ENCODE data around the gene BGLAP. TPM values are rescaled to one million over a fixed set of nuclear protein-coding genes. Genes with fewer than 3 reads are reported as not detected.

The BGLAP gene
- total and polyA plus RNA-seq, 2 donors (not counting 3 experiments of a cell fraction or from before 2014, with no cell fraction given) = 0.65 to 1.0 TPM

DNA sequence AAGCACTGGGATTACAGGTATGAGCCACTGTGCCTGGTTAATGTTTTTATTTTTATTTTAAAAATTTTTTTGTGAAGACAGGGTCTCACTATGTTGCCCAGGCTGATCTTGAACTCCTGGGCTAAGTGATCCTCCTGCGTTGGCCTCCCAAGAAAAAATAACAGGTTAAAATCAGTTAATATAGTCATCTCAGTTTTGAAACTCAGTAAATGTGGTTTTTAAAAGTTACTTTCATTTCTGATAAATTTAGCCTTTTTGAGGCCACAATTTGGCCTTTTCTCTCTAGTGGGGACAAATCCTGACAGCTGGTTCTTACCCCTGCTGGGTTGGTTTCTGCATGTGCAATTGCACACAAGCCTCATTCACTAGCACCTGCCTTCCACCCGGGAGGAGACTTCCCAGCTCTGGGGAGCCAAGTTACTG, 15.9 kb upstream of the BGLAP start:
- Histone ChIP-seq H3K9me3 (replicated peaks; ENCODE audit: control insufficient read depth, insufficient read depth, low read length) (no peaks in the 10 kb centered on the region), H3K27me3 (ENCODE audit: control insufficient read depth in 2 of 2, insufficient read depth in 2 of 2, low read length in 2 of 2) (no peaks in the 10 kb centered on the region), H3K9me1 (replicated peaks; ENCODE audit: control insufficient read depth, extremely low read depth, insufficient read depth, low read length) (no peaks in the 10 kb centered on the region), H3K27ac (ENCODE audit: insufficient read depth, low read depth, low read length) (no peak overlapping the region), H3K36me3 (ENCODE audit: control insufficient read depth in 2 of 2, extremely low read depth in 1 of 2, insufficient read depth in 2 of 2, low read length in 2 of 2) (peaks cover 2 to 18% of the 10 kb centered on the region in 2 experiments), H3K4me1 (ENCODE audit: control insufficient read depth, extremely low read depth, insufficient read depth, low read length) (peaks cover 6% of the 10 kb centered on the region), H3K4me3 (replicated peaks in 1 of 3; ENCODE audit: insufficient read depth in 1 of 3, low read depth in 1 of 3, low read length in 3 of 3) (no peak overlapping the region), H4K20me1 (replicated peaks; ENCODE audit: control insufficient read depth, extremely low read depth, insufficient read depth, low read length) (no peaks in the 10 kb centered on the region), H3K9ac (replicated peaks; ENCODE audit: extremely low read depth, insufficient read depth, low read length) (no peak overlapping the region), H3K4me2 (ENCODE audit: insufficient read depth, low read length) (no peak overlapping the region), H2AFZ (ENCODE audit: low read depth, low read length) (no peak overlapping the region), H3K79me2 (ENCODE audit: control insufficient read depth, insufficient read depth, low read length) (peaks cover 5% of the 10 kb centered on the region)
- CTCF ChIA-PET = interaction anchor here (0.5 to 8.8 kb wide), 10 partner anchors 12 to 200 kb away, joined by 3 to 489 read pairs (median 22); partner anchors contain the start of gene PMF1
- no TSS peak for BruUV-seq (replicated peaks)
- intact Hi-C loops (cut with micrococcal nuclease) (loop anchor here (5.0 kb wide), 1 partner anchor 34 kb away; the partner anchor contains the start of gene SLC25A44), dilution Hi-C loops (cut with MboI; ENCODE audit: extremely low pct_ligation_motif_present, low sequenced_read_pairs) (loop anchor here (10.0 kb wide), 1 partner anchor 91 kb away; no protein-coding TSS in a partner anchor)
- TF ChIP-seq, protein P1, sequence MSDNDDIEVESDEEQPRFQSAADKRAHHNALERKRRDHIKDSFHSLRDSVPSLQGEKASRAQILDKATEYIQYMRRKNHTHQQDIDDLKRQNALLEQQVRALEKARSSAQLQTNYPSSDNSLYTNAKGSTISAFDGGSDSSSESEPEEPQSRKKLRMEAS (IDR thresholded peaks at IDR 0.05; ENCODE audit: insufficient read depth, insufficient read length) = no peak
- no peak for TF ChIP-seq EZH2 (IDR thresholded peaks at IDR 0.05; ENCODE audit: borderline replicate concordance, low read depth, low read length, severe bottlenecking)
- TF ChIP-seq POLR2AphosphoS5 (IDR thresholded peaks at IDR 0.05; ENCODE audit: insufficient read depth, low read depth, low read length) = no peak
- no peak for TF ChIP-seq MYC (IDR thresholded peaks at IDR 0.05; ENCODE audit: low read depth, low read length)
- TF ChIP-seq JUN (IDR thresholded peaks at IDR 0.05; ENCODE audit: borderline replicate concordance, insufficient read depth, insufficient read length, low read depth) = no peak
- TF ChIP-seq, protein P2, sequence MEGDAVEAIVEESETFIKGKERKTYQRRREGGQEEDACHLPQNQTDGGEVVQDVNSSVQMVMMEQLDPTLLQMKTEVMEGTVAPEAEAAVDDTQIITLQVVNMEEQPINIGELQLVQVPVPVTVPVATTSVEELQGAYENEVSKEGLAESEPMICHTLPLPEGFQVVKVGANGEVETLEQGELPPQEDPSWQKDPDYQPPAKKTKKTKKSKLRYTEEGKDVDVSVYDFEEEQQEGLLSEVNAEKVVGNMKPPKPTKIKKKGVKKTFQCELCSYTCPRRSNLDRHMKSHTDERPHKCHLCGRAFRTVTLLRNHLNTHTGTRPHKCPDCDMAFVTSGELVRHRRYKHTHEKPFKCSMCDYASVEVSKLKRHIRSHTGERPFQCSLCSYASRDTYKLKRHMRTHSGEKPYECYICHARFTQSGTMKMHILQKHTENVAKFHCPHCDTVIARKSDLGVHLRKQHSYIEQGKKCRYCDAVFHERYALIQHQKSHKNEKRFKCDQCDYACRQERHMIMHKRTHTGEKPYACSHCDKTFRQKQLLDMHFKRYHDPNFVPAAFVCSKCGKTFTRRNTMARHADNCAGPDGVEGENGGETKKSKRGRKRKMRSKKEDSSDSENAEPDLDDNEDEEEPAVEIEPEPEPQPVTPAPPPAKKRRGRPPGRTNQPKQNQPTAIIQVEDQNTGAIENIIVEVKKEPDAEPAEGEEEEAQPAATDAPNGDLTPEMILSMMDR (IDR thresholded peaks at IDR 0.05; ENCODE audit: extremely low read depth in 1 of 2, insufficient read depth in 1 of 2, low read depth in 1 of 2, low read length in 2 of 2) = no peak
- TF ChIP-seq FOS (IDR thresholded peaks at IDR 0.05; ENCODE audit: borderline replicate concordance, insufficient read depth, low read length) = no peak
- TF ChIP-seq POLR2A (IDR thresholded peaks at IDR 0.05; ENCODE audit: low read depth, low read length) = no peak
- no peak for TF ChIP-seq GATA2 (IDR thresholded peaks at IDR 0.05; ENCODE audit: insufficient read depth, insufficient read length, low read depth, low read length)
- no peak for FAIRE-seq
- no peak for DNase-seq (ENCODE audit: low read depth, low spot score)
- POLR2A ChIA-PET = no interaction called here
